H7 (cell line): ENCODE data around the gene STIM2. TPM values are rescaled to one million over a fixed set of nuclear protein-coding genes. Genes with fewer than 3 reads are reported as not detected.
A peak's percentile ranks its signal among the peaks of the same experiment; 100 is the strongest.

Source experiments
- DNase-seq: peaks from one replicate; pipeline ENCODE4 v3.0.0; 2012
- H3K27me3 ChIP-seq: 2 replicates; pipeline ENCODE4 v1.6.0; 2011; ENCODE audit warnings: mild to moderate bottlenecking, low read length; ENCODE audit not compliant: control insufficient read depth, insufficient read depth
- H3K36me3 ChIP-seq: replicated peaks from 2 replicates; pipeline ENCODE4 v1.5.1; 2011; ENCODE audit warnings: low read length; ENCODE audit not compliant: control insufficient read depth, insufficient read depth
- H3K4me3 ChIP-seq: 2 replicates; pipeline ENCODE4 v1.5.1; 2011; ENCODE audit warnings: low read depth, mild to moderate bottlenecking, control low read depth, low read length, moderate library complexity; ENCODE audit not compliant: insufficient read depth
- total RNA-seq: library from RNA; depleted of rRNA; stranded (reverse); fragments of >200 nt; shearing (Covaris generic); gene quantifications from 2 replicates; pipeline ENCODE4 v1.2.3, GENCODE V29; 2014

STIM2 gene
- total RNA-seq, 1 experiment from 2014 or later: 13.3 TPM

DNA sequence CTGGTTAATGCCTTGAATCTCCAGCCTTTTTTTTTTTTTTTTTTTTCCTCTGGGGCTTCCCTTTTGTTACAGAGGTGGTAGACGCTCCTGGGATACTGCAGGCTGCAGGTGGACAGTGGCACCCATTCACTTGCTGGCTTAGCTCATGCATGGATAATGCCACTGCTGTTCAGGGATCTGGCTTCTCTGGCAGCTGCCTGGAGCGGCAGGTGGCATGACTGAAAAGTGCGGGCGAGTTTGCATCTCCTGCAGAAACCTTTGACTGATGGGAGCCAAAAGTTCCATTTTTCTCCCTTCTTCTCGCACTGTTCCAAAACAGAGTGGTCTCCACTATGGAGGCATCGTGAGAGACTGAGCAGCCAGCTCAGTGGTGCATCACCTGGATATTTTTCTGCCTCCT lies 5.9 kb upstream of the STIM2 start:
- no peak for DNase-seq
- H3K36me3 ChIP-seq: no peaks in the 10 kb centered on the region
- no peaks in the 10 kb centered on the region for H3K27me3 ChIP-seq
- H3K4me3 ChIP-seq: no peak overlapping the region

DNA sequence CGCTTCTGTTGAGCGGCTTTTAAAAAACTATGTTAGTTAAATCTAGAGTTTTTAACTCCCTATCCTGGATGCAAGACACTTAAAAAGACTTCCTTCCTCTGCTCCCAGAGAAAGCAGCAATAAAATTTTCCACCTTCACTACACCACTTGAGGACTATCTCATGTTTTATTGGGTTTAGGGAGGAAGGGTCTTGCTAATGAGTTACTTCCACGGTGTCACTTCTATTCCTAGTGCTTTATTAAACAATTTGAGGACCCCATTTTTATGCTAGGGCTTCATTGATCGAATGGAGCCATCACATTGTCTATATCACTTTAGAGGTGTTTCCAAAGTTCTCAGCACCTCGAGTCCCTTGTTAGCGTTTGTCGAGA lies 3.7 kb upstream of the STIM2 start:
- no peaks in the 10 kb centered on the region for H3K36me3 ChIP-seq
- peak; percentile 8 for DNase-seq
- H3K27me3 ChIP-seq: no peaks in the 10 kb centered on the region
- H3K4me3 ChIP-seq: peak overlapping the region; percentile 90

DNA sequence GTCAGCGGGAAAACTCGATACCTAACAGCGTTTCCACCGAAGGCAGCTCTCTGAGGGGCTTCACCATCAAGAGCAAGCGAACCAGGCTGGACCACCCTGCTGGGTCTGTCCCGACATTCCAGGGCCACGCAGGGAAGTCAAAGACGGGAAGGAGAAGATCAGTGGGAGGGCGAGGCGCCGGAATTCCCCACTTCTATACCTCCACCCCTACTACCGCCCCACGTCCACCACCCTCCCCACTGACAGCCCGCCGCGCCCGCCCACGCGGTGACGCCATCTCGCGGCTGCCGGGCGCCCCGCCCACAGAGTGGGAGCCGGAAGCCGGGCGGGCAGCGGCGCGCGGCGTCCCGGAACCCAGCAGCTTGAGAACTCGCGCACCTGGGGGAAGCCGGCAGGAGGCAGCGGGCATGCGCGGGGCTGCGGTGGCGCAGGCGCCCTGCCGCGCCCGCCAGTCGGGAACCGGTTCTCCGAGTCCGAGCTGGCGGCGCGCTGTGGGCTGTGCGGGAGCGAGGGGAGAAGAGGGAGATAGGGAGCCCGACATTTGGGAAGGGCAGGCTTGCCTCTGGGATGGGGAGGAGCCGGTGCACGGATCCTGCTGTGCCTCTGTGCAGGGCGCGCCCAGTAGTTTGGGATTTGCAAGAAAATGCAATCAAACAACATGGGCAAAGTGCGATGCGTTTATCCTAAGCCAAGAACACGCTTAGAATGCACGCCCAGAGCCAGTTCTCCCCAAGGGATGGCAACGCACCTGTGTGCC lies 3.2 kb upstream of the STIM2 start:
- peak; percentile 89 for DNase-seq
- Histone ChIP-seq H3K36me3 (no peaks in the 10 kb centered on the region), H3K27me3 (no peaks in the 10 kb centered on the region), H3K4me3 (peak overlapping the region; percentile 90)

DNA sequence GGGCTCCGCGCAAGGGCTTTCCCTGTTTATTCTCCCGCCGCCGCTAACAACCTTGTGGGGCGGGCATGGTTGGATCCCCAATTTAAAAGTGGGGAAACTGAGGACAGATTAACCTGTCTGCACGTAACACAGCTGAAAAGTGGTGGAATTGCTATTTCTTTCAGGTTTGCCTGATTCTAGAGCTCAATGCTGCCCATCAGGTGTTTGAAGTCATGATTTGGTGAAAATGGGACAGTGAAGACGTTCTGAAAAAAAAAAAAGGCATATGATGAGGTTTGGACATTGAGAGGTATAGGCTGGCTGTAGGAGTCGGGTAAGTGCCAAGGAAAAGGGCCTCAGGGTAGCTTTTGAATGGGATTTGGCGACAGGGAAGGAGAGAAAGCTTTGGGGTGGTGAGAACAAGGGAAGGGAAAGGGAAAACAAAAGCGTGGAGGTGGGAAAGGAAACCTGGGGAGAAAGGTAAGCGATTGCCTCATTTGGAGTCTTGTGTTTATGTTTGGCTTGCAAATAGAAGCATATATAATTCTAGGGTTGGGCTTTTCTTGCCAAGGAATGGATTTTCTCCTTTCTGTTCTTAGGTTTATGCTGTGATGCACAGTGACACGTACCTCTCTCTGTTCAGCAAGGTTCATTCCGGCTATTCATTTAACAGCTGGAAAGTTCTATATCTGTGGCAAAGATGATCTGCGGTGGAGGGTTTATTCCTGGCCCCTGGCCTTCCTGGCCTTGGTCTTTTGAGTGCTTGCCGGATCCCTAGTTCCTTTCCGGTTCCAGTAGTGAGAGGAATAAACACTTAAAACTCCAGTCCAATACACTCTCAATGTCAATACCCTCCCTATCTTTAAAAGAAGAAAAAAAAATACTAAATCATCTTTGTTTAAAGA lies 2.4 kb upstream of the STIM2 start:
- peak; percentile 37 for DNase-seq
- Histone ChIP-seq H3K4me3 (peak overlapping the region; percentile 90), H3K36me3 (no peaks in the 10 kb centered on the region), H3K27me3 (peaks cover 3% of the 10 kb centered on the region; the same call in 1 of the 2 replicates)

DNA sequence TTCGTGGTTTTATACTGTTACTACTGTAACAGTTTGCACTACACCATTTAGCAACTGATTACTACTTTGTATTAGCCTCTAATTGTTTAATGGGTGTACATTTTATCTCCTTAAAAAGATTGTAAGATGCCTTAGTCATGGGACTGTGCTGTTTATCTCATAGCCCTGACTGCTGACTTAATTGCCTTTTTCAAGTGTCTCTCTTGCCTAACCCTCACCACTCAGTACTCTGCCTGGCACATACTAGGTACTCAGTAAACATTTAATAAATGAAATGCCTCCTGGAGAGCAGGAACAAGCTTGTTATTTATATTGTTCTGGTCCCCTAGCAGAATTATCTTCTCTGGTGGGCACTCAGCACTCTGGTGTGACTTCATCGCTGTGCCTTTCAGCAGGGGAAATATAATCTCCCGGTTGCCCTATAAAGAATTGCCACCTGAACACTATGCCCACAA lies 1.7 kb upstream of the STIM2 start:
- H3K4me3 ChIP-seq: no peak overlapping the region
- no peak for DNase-seq
- H3K27me3 ChIP-seq: peaks cover 4% of the 10 kb centered on the region; the same call in 1 of the 2 replicates
- no peaks in the 10 kb centered on the region for H3K36me3 ChIP-seq

DNA sequence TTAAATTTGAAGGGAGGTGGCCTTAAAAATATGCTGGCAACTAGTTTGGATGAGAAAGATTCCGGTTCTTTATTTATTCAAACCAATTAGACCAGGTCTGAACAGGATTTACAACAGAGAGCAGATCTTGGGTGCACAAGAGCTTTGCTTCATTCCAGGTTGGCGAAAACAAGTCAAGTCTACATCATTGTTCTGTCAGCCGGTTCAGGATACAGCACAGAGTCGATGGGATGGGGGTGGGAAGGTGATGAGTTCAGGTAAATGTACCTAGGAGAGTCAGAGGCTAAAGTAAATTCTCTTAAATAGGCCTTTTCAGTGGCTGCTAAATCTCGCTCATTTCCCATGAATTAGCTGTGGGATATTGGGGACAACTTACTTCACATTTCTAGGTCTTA lies 882 bp upstream of the STIM2 start:
- peak overlapping the region; percentile 71 for H3K4me3 ChIP-seq
- no peaks in the 10 kb centered on the region for H3K36me3 ChIP-seq
- peaks cover 4% of the 10 kb centered on the region; the same call in 1 of the 2 replicates for H3K27me3 ChIP-seq
- peak; percentile 11 for DNase-seq

DNA sequence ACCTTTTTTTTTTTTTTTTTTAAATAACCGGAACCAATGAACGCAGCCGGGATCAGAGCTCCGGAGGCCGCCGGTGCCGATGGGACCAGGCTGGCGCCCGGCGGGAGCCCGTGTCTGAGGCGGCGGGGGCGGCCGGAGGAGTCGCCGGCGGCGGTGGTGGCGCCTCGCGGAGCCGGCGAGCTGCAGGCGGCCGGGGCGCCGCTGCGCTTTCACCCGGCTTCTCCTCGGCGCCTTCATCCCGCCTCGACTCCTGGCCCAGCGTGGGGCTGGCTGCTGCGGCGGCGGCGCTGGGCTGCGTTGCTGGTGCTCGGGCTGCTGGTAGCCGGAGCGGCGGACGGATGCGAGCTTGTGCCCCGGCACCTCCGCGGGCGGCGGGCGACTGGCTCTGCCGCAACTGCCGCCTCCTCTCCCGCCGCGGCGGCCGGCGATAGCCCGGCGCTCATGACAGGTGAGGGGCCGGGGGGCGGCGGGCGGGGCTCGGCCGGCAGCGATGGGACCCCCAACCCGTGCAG lies 337 bp downstream of the STIM2 start:
- H3K36me3 ChIP-seq: no peaks in the 10 kb centered on the region
- peak overlapping the region; percentile 71 for H3K4me3 ChIP-seq
- H3K27me3 ChIP-seq: peaks cover 4% of the 10 kb centered on the region; the same call in 1 of the 2 replicates
- peak; percentile 68 for DNase-seq

DNA sequence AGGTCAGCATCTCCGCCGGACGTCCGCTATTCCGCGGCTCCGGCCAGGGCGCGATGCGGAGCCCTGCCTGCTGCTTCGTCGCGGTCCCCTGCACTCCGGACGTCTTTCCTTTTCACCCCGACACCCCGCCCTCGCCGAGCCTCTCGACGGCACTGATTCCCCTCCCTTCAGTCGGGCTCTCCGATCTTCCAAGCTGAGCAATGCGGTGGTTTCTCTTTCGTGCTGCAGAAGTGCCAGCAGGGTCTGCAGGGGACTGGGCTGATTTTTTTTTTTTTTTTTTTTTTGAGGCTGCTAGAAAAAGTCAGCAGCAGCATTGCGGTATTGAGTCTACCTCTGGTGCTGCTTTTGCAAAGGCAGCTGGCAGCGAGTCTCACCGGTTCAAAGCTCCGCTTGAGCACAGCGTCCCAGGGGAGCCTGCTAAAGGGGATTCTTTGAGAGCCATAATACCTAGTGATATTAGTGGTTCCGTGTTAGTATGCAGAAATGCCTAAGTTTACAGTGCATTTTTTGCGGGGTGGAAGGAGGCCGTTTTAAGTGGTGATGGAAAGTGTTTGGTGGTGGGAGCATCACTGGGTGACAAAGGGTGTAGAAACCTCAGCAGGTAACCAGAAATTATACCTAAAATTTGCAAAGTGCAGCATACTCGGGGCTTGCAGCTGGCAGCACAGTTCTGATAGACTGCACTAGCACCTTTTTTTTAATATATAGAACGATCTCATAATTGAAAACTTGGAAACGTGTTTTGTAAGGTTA lies 969 bp downstream of the STIM2 start:
- Histone ChIP-seq H3K36me3 (no peaks in the 10 kb centered on the region), H3K27me3 (peaks cover 4% of the 10 kb centered on the region; the same call in 1 of the 2 replicates), H3K4me3 (peak overlapping the region; percentile 71)
- no peak for DNase-seq

DNA sequence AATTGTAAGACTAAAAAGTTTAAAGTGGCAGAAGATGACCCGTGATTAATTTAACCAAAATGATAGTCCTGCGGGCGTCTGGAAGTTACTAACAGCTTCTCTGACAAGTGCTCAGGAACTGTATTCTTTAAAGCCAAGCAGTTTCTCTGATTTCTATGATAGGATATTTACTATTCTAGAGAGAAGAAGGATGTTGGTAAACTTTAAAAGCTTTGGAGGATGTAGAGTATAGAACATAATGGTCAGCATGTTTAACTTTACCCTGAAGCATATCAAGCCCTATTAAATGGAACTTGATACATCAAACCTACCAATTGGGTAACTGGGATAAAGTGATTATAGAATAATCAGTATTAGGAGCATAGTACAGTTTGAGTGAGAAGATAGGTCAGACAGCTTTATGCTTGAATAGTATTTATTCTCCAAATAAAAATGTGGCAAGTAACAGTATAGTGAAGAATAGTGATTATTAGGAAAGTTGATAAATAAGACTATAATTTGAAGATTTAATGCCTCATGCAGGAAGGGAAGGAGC lies 1.8 kb downstream of the STIM2 start:
- peaks cover 4% of the 10 kb centered on the region; the same call in 1 of the 2 replicates for H3K27me3 ChIP-seq
- no peak for DNase-seq
- no peak overlapping the region for H3K4me3 ChIP-seq
- no peaks in the 10 kb centered on the region for H3K36me3 ChIP-seq

DNA sequence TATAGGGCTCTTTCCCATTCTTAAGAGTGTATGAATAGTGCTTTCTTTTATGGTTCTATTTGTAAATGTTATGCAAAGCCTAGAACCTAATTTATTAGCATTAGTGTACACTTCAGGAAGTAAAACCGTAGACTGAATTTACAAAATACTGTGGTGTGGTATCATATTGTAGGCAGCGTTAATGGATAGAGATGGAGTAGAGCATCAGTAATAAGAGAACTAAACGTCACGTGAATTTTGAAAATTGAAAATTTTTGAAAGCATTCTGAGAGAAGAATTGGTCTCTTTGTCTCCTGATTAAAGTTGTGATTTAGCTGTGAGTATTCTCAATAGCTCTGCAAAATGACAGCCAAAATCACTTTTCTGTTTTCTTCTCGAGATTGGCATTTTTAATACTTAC lies 2.9 kb downstream of the STIM2 start:
- Histone ChIP-seq H3K27me3 (peaks cover 4% of the 10 kb centered on the region; the same call in 1 of the 2 replicates), H3K4me3 (no peak overlapping the region), H3K36me3 (no peaks in the 10 kb centered on the region)
- DNase-seq: no peak

DNA sequence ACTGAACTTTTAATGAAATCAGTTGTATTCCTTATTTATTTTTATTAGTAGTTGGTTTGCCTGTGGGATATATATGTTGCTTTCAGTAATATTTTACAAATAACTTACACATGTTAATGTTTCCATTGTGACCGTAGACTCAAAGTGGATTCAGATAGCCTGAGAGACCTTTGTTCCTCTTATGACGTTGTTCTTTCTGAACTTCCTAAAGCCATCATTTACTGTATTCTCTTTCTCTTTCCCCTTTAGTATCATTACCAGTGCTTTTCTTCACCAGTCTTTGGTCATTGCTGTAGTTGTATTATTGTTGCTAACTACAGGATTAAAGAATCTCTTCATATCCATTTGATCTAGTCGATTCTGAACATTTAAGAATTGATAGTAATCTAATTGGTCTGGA lies 4.3 kb downstream of the STIM2 start:
- DNase-seq: no peak
- Histone ChIP-seq H3K4me3 (no peak overlapping the region), H3K27me3 (peaks cover 4% of the 10 kb centered on the region; the same call in 1 of the 2 replicates), H3K36me3 (no peaks in the 10 kb centered on the region)

DNA sequence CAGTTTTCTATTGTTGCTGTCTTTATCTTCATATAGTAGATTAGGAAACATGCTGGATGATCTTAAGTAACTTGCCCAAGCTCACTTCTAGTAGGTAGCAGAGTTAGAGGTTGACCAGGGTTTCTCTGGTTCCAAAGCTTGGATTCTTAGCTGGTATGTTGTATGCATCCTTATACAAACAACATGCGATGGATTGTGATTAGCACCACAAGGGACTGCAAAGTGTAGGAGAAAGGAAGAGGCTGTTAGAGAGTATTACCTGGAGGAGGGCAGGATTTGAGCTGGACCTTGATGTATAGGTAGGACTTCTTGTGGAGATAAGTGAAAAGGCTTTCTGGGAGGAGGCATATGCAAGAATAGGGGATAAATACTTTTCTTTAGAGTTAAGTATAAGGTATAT lies 5.6 kb downstream of the STIM2 start:
- H3K36me3 ChIP-seq: no peaks in the 10 kb centered on the region
- peak; percentile 20 for DNase-seq
- peaks cover 4% of the 10 kb centered on the region; the same call in 1 of the 2 replicates for H3K27me3 ChIP-seq
- H3K4me3 ChIP-seq: no peak overlapping the region

DNA sequence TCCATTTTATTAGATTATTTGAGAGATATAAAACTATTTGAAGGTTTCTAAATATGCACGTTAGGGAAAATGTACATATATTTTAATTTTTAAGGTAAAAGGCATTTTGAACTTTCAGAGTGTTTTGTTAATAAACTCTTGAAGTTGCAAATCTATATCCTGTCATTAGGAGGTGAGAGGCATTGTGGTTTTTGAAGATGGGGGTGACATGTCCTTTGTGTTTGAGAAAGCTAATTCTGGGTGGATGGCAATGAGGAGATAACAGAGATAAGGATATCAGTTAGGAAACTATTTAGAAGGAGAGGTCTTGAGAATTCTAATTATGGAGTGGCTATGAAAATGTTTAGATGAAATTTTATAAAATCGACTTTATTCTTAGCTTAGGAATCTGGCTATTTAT lies 6.1 kb downstream of the STIM2 start:
- H3K36me3 ChIP-seq: no peaks in the 10 kb centered on the region
- H3K4me3 ChIP-seq: no peak overlapping the region
- DNase-seq: no peak
- H3K27me3 ChIP-seq: peaks cover 4% of the 10 kb centered on the region; the same call in 1 of the 2 replicates
